ENCODE data around the gene DIS3L2.
"Not testable (repeated sequence)": the region's sequence is repeated elsewhere in the genome, so short reads cannot be mapped to it uniquely, and the experiment has no call there.

GRCh38 chr2:232335206-232335858 is 373.8 kb downstream of the DIS3L2 start:
- TF ChIP-seq CTCF (conservative IDR thresholded peaks at IDR 0.05; ENCODE audit: low read length) = peak; percentile 73
- TF ChIP-seq EZH2phosphoT487 (IDR thresholded peaks at IDR 0.05; ENCODE audit: borderline replicate concordance, low read depth, low read length) = not testable (repeated sequence)

Measured in OCI-LY7 (cell line).